ENCODE results near the gene RAET1L. TPM values are rescaled to one million over a fixed set of nuclear protein-coding genes. Genes with fewer than 3 reads are reported as not detected.
"Not testable (repeated sequence)": the region's sequence is repeated elsewhere in the genome, so short reads cannot be mapped to it uniquely, and the experiment has no call there.

Gene RAET1L
- total and polyA plus RNA-seq, 2 donors (not counting 3 experiments of a cell fraction or from before 2014, with no cell fraction given), result not detected

- DNase-seq (ENCODE audit: low read depth, low spot score); H4K20me1 ChIP-seq (replicated peaks; ENCODE audit: control insufficient read depth, extremely low read depth, insufficient read depth, low read length); intact Hi-C loops (cut with micrococcal nuclease); H2AFZ ChIP-seq (ENCODE audit: low read depth, low read length); FAIRE-seq; H3K27ac ChIP-seq (ENCODE audit: insufficient read depth, low read depth, low read length); H3K36me3 ChIP-seq (ENCODE audit: control insufficient read depth in 2 of 2, extremely low read depth in 1 of 2, insufficient read depth in 2 of 2, low read length in 2 of 2); BruUV-seq (replicated peaks); H3K9ac ChIP-seq (replicated peaks; ENCODE audit: extremely low read depth, insufficient read depth, low read length); dilution Hi-C loops (cut with MboI; ENCODE audit: extremely low pct_ligation_motif_present, low sequenced_read_pairs); H3K4me2 ChIP-seq (ENCODE audit: insufficient read depth, low read length); POLR2A ChIA-PET; H3K4me3 ChIP-seq (replicated peaks in 1 of 3; ENCODE audit: insufficient read depth in 1 of 3, low read depth in 1 of 3, low read length in 3 of 3); H3K9me3 ChIP-seq (replicated peaks; ENCODE audit: control insufficient read depth, insufficient read depth, low read length); H3K9me1 ChIP-seq (replicated peaks; ENCODE audit: control insufficient read depth, extremely low read depth, insufficient read depth, low read length); H3K4me1 ChIP-seq (ENCODE audit: control insufficient read depth, extremely low read depth, insufficient read depth, low read length); H3K79me2 ChIP-seq (ENCODE audit: control insufficient read depth, insufficient read depth, low read length): not testable (repeated sequence)
- H3K27me3 ChIP-seq (ENCODE audit: control insufficient read depth in 2 of 2, insufficient read depth in 2 of 2, low read length in 2 of 2), result peaks cover 9 to 16% of the 10 kb centered on the region in 2 experiments
- CTCF ChIA-PET, result interaction anchor here (8.4 kb wide), 1 partner anchor 260 kb away, joined by 42 read pairs; no protein-coding TSS in a partner anchor
Observed at GRCh38 chr6:150074396-150075033, 49.2 kb upstream of the RAET1L start.

- Histone ChIP-seq H3K27me3 (ENCODE audit: control insufficient read depth in 2 of 2, insufficient read depth in 2 of 2, low read length in 2 of 2) (peaks cover 7 to 16% of the 10 kb centered on the region in 2 experiments), H3K4me3 (replicated peaks in 1 of 3; ENCODE audit: insufficient read depth in 1 of 3, low read depth in 1 of 3, low read length in 3 of 3) (no peak overlapping the region), H4K20me1 (replicated peaks; ENCODE audit: control insufficient read depth, extremely low read depth, insufficient read depth, low read length) (no peaks in the 10 kb centered on the region), H3K27ac (ENCODE audit: insufficient read depth, low read depth, low read length) (no peak overlapping the region), H3K79me2 (ENCODE audit: control insufficient read depth, insufficient read depth, low read length) (no peaks in the 10 kb centered on the region), H3K4me1 (ENCODE audit: control insufficient read depth, extremely low read depth, insufficient read depth, low read length) (peaks cover 4% of the 10 kb centered on the region), H2AFZ (ENCODE audit: low read depth, low read length) (no peak overlapping the region), H3K9ac (replicated peaks; ENCODE audit: extremely low read depth, insufficient read depth, low read length) (no peak overlapping the region), H3K36me3 (ENCODE audit: control insufficient read depth in 2 of 2, extremely low read depth in 1 of 2, insufficient read depth in 2 of 2, low read length in 2 of 2) (no peaks in the 10 kb centered on the region), H3K9me1 (replicated peaks; ENCODE audit: control insufficient read depth, extremely low read depth, insufficient read depth, low read length) (no peaks in the 10 kb centered on the region), H3K4me2 (ENCODE audit: insufficient read depth, low read length) (no peak overlapping the region), H3K9me3 (replicated peaks; ENCODE audit: control insufficient read depth, insufficient read depth, low read length) (no peaks in the 10 kb centered on the region)
- ChIA-PET CTCF (interaction anchor here (0.6 to 8.4 kb wide), 3 partner anchors 8 to 323 kb away, joined by 3 to 46 read pairs (median 42); no protein-coding TSS in a partner anchor), POLR2A (no interaction called here)
- intact Hi-C loops (cut with micrococcal nuclease) (loop anchor here (2.0 kb wide), 1 partner anchor 743 kb away; no protein-coding TSS in a partner anchor), dilution Hi-C loops (cut with MboI; ENCODE audit: extremely low pct_ligation_motif_present, low sequenced_read_pairs) (no loop called here)
- BruUV-seq (replicated peaks), result no TSS peak
- TF ChIP-seq GATA2 (IDR thresholded peaks at IDR 0.05; ENCODE audit: insufficient read depth, insufficient read length, low read depth, low read length) (no peak), FOS (IDR thresholded peaks at IDR 0.05; ENCODE audit: borderline replicate concordance, insufficient read depth, low read length) (no peak), POLR2AphosphoS5 (IDR thresholded peaks at IDR 0.05; ENCODE audit: insufficient read depth, low read depth, low read length) (no peak), JUN (IDR thresholded peaks at IDR 0.05; ENCODE audit: borderline replicate concordance, insufficient read depth, insufficient read length, low read depth) (no peak), POLR2A (IDR thresholded peaks at IDR 0.05; ENCODE audit: low read depth, low read length) (no peak), MAX (IDR thresholded peaks at IDR 0.05; ENCODE audit: insufficient read depth, insufficient read length) (no peak), EZH2 (IDR thresholded peaks at IDR 0.05; ENCODE audit: borderline replicate concordance, low read depth, low read length, severe bottlenecking) (no peak), CTCF (IDR thresholded peaks at IDR 0.05; ENCODE audit: extremely low read depth in 1 of 2, insufficient read depth in 1 of 2, low read depth in 1 of 2, low read length in 2 of 2) (no peak), MYC (IDR thresholded peaks at IDR 0.05; ENCODE audit: low read depth, low read length) (no peak)
- DNase-seq (ENCODE audit: low read depth, low spot score), result no peak
- no peak for FAIRE-seq
Observed at GRCh38 chr6:150072201-150072600, 46.9 kb upstream of the RAET1L start.
